ENCODE measurements around the gene KDM6B.

KDM6B gene

GRCh38 chr17:7823581-7824001 is 10.4 kb upstream of the KDM6B start:
- DNase-seq (no peak), ATAC-seq (no peak)

DNA sequence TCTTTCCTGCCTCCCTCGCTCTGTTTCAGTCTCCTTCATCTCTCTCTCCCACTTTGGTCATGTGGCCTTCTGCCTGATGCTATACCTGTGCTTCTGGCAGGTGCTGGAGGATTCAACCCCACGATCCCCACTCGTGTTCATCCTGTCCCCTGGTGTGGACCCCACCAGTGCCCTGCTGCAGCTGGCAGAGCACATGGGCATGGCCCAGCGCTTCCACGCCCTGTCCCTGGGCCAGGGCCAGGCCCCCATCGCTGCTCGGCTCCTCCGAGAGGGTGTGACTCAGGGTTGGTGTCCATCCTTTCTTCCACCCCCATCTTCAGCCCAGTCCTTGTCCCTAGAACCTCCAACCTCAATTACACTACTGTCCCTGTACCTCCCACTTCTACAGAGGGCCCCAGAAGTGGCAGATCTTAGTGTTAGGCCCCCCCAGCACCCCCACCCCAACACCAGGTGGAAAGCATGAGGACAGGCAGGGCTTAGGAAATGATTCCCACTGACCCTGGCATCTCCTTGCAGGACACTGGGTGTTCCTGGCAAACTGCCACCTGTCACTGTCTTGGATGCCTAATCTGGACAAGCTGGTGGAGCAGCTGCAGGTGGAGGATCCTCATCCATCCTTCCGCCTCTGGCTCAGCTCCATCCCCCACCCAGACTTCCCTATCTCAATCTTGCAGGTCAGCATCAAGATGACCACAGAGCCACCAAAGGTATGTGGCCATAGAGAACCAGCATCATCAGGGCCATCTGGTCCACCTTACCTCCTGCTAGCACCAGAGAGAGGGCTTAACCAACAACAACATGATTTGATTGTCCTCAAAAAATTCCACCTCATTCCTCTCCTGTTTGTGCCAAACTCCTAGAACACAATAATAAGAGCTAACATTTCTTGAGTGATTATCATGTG is 9.7 kb upstream of the KDM6B start:
- no peak for ATAC-seq
- DNase-seq = no peak

DNA sequence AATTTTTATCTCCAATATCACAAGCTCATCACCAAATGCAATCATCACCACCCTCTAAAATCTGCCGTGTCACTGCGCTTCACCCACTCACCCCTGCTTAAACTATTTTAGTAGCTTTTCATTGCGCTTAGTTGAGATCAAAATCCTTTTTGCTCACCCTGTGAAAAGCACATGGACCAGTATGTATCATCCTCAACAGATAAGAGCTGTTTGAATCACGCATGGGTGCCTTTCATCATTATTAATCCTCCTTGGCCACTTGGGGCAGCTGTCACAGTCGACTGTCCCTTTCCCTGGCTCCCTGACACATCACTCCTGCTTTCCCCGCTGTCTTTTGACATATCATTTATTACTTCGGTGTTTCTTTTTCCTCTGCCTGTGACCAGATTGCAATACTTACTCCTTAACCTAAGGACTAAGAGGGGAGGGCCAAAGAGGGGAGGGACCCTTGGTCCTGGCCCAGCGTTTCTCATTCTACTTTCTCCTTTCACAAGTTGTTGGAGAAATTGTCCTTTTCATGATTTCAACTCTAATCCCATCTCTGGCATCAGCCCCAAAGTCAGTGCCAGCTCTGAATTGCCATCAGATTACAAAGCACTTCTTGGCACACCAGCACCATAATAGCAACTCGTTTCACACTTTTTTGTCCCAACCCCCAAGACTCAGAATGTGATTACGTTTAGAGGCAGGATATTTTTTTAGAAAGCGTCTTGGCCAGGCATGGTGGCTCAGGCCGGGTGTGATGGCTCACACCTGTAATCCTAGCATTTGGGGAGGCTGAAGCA is 8.6 kb upstream of the KDM6B start:
- no peak for ATAC-seq
- DNase-seq = no peak

GRCh38 chr17:7830616-7831015 is 3.4 kb upstream of the KDM6B start:
- no peak for DNase-seq
- no peak for ATAC-seq

- no peak for DNase-seq
These were observed 2.8 kb upstream of the KDM6B start for GRCh38 chr17:7831233-7831632.

GRCh38 chr17:7832431-7832830 is 1.6 kb upstream of the KDM6B start:
- DNase-seq (no peak), ATAC-seq (no peak)

More at GRCh38 chr17:7831233-7831632, 2.8 kb upstream of the KDM6B start:
- no peak for ATAC-seq

GRCh38 chr17:7833011-7833794 is 814 bp upstream of the KDM6B start:
- DNase-seq (no peak), ATAC-seq (no peak)

- ATAC-seq (peak; percentile 10), DNase-seq (peak; percentile 72)
These were observed 532 bp downstream of the KDM6B start for GRCh38 chr17:7834542-7834956.

DNA sequence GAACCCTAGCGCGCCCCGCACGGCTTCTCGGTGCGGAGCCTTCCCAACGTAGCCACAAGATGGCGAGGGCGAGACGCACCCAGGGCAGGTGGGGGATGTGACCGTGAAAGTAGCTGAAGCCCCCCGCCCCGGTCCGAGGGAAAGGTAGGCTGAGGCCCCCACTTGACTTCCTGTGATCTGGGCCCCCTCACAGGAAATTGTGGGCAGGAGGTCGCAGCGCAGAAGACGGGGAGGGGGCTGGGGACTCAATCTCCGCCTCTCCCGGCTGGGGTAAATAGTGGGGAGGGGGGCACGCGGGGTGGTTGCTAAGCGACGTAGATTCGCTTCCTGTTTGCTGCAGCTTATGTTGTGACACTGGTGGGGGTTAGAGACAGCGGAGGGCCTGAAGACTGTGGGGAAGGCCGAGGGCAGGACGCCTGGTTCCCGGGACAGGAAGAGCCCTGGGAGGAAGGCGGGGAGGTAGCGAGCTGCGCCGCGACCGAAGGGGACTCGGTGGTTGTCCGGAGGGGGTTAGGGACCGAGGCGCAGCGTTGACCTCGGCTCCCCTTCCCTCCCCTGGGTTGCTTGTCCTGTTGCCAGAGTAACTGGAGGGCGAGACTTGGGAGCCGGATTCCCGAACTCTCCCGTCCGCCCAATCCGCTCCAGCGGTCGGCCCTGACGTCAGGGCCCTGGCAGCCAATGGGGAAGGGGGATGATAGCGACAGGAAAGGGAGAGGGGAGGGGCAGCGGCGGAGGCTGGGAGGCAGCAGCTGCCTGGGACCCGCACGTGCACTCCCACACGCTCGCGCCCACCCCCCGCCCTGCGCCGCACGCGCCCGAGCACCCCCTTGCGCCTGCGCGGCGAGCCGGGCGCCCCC is 1.2 kb downstream of the KDM6B start:
- peak; percentile 94 for DNase-seq

GRCh38 chr17:7835814-7836595 is 2.0 kb downstream of the KDM6B start:
- DNase-seq (no peak), ATAC-seq (no peak)

More for the DNA sequence above, 1.2 kb downstream of the KDM6B start:
- ATAC-seq = peak; percentile 60

GRCh38 chr17:7836596-7837407 is 2.8 kb downstream of the KDM6B start:
- ATAC-seq (no peak), DNase-seq (peak; percentile 75)

GRCh38 chr17:7837408-7838088 is 3.5 kb downstream of the KDM6B start:
- no peak for ATAC-seq
- DNase-seq = no peak

- ATAC-seq = no peak
- DNase-seq = no peak
These were observed 4.4 kb downstream of the KDM6B start for GRCh38 chr17:7838090-7839075.

- DNase-seq = no peak
- no peak for ATAC-seq
These were observed 5.3 kb downstream of the KDM6B start for GRCh38 chr17:7839190-7839875.

- no peak for DNase-seq
These were observed 5.9 kb downstream of the KDM6B start for GRCh38 chr17:7839876-7840261.

GRCh38 chr17:7840441-7840840 is 6.4 kb downstream of the KDM6B start:
- DNase-seq = no peak
- no peak for ATAC-seq

More at GRCh38 chr17:7839876-7840261, 5.9 kb downstream of the KDM6B start:
- ATAC-seq = no peak

DNA sequence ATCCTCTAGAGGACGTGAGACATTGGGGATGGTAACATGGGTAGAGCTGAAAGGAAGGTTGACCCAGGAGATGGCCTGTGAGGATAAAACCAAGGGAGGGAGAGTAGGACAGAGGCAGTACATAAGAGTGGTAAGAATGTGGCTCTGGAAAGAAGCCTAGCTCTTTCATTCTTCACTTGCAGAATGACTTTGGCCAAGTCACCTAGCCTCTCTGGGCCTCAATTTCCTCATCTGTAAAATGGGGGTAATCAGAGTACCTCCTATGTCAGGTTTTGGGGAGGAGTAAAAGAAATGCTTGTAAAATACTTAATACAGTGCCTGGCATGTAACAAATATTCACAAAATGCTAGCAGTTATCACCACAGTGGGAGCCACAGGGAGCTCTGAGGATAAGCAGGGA is 6.9 kb downstream of the KDM6B start:
- DNase-seq (no peak), ATAC-seq (no peak)
